Measurements from ENCODE around the gene MVB12B.

GRCh38 chr9:126509718-126510117 lies 183.1 kb downstream of the MVB12B start:
- no peak for TF ChIP-seq CTCF (conservative IDR thresholded peaks at IDR 0.05 in 1 of 2, IDR thresholded peaks at IDR 0.05 in 1 of 2; ENCODE audit: extremely low read depth in 1 of 2, insufficient read depth in 1 of 2, low read depth in 1 of 2, low read length in 2 of 2)
- no peak for TF ChIP-seq EZH2 (IDR thresholded peaks at IDR 0.05; ENCODE audit: borderline replicate concordance, low read length)
